ENCODE measurements around the gene OR6S1.
"Not testable (repeated sequence)": the region's sequence is repeated elsewhere in the genome, so short reads cannot be mapped to it uniquely, and the experiment has no call there.

OR6S1 gene

GRCh38 chr14:20608383-20609110 is 32.9 kb downstream of the OR6S1 start:
- DNase-seq, result no peak

- DNase-seq, result no peak
These were observed 33.9 kb downstream of the OR6S1 start for GRCh38 chr14:20607617-20608016.

- DNase-seq, result no peak
These were observed 34.6 kb downstream of the OR6S1 start for GRCh38 chr14:20606902-20607242.

GRCh38 chr14:20606190-20606901 is 35.1 kb downstream of the OR6S1 start:
- DNase-seq, result no peak

GRCh38 chr14:20603813-20604690 is 37.4 kb downstream of the OR6S1 start:
- no peak for DNase-seq

- DNase-seq, result no peak
These were observed 38.9 kb downstream of the OR6S1 start for GRCh38 chr14:20602583-20602982.

- no peak for DNase-seq
These were observed 40.0 kb downstream of the OR6S1 start for GRCh38 chr14:20601522-20601921.

GRCh38 chr14:20597108-20597507 is 44.4 kb downstream of the OR6S1 start:
- DNase-seq, result no peak

- not testable (repeated sequence) for DNase-seq
These were observed 45.8 kb downstream of the OR6S1 start for GRCh38 chr14:20595726-20596125.

- no peak for DNase-seq
These were observed 48.9 kb downstream of the OR6S1 start for GRCh38 chr14:20592574-20592973.

- DNase-seq, result no peak
These were observed 50.3 kb downstream of the OR6S1 start, which contains the start of gene RNASE12 for GRCh38 chr14:20591235-20591634. Gene RNASE12 (minus strand): TSS chr14:20591376. CDS start chr14:20590723, 653 bp downstream.

Measured in T-helper 9 cell (primary cell).